ENCODE results near the gene PPFIA2.

Gene PPFIA2

DNA sequence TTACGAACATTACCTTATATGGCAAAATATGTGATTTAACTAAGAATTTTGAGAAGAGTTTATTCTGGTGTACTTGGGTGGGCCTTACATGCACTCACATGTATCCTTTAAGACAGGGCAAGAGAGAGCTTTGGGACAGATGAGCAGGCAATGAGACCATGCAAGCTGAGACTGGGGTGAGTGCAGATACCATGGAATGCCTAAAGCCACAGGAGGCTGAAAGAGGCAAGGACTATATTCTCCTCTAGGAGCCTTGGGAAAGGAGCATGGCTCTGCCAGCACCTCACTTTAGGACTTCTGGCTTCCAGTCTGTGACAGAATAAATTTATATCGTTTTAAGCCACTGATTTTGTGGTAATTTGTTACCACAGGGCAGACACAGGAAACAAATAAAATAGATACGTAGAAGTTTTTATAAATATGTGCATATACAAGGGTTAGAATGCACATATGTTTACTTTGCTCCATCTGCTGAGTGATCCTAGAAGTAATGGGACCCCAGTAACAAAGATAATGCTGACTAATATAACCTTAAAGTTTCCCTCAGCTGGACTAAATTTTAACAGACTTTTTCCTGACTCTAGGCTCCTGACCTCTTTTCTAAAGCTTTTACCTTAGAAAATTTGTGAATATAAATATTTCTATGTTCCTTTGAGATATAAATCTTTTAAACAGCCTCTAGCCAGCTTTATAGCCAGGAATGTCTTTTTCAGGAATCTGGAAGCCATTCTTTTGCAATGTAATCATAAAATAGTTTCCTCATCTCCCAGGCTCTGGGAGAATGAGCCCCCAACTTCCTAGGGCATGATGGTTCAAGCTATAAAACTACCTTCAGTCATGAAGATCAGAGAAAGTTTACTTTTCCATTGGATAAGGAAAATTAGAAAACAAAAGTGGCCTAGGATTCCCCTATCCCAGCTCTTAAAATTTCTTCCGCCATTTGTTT lies 216.8 kb downstream of the PPFIA2 start:
- no peak for DNase-seq

DNA sequence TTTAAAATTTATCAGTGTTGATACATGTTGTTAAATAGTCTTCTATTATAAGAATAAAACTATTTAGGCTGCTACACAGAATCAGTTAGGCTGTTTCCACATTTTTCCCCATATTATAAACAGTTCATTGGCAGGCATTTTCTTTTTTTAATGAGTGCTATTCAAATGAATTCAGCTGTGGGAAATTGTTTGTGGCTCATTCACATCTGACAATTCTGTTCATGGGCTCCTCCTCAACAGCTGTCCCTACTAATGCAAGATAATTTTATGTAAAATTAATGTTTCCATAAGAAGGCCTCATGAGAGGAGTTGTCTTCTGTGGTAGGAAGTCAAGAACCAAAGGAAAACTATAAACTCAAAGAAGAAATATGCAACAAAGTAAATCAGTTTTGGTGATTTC lies 218.0 kb downstream of the PPFIA2 start:
- no peak for DNase-seq

DNA sequence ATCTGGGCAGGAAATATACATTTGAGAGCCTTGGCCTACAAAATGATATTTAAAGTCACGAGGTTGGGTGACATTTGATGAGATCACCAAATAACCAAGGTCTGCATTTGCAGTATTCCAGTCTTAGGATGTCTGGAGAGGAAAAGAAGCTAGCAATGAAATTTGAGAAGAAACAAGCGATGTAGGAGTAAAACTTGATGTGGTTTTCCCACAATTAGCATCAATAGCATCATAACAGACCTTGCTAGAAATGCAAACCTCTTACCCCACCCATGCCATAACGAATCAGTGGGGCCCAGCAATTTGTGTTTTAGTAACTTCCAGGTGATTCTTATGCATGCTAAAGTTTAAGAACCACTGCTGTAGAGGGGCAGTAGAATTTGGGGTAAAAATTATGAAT lies 219.9 kb downstream of the PPFIA2 start:
- no peak for DNase-seq

DNA sequence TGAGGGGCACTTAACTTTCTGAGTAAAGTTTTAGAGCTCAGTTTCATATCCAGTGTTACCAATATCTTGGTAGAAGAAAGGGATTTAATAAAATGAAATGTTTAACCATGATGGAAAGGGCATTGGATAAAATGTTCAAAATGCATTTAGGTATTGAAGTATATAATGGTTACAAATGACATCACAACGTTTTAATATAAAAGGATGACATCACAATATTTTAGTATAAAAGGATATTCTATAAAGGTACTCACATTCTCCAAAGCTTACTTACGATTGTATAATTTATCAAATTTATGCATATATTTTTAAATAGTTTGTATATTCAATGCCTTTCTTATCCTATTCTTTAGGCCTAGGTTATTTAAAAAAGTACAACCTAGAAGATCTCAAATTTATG lies 226.1 kb downstream of the PPFIA2 start:
- DNase-seq = no peak

DNA sequence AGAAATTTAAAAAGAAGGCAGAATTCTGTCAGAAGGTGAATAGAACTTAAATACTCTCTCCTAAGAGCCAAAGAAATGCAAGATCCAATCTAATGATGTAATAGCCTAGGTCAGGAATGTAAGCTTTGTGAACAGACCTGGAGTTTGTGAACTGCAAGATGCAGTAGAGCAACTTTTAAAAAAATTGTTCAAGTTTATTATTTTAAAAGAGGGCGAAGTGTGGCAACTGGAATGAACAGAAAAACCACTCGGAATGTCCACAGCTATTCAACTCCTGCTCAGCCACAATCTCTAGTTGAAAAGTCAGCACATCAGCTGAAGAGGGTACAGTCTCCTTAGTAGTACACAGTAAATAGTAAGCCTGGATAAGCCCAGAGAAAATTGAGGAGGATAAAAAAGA lies 228.8 kb downstream of the PPFIA2 start:
- no peak for DNase-seq

DNA sequence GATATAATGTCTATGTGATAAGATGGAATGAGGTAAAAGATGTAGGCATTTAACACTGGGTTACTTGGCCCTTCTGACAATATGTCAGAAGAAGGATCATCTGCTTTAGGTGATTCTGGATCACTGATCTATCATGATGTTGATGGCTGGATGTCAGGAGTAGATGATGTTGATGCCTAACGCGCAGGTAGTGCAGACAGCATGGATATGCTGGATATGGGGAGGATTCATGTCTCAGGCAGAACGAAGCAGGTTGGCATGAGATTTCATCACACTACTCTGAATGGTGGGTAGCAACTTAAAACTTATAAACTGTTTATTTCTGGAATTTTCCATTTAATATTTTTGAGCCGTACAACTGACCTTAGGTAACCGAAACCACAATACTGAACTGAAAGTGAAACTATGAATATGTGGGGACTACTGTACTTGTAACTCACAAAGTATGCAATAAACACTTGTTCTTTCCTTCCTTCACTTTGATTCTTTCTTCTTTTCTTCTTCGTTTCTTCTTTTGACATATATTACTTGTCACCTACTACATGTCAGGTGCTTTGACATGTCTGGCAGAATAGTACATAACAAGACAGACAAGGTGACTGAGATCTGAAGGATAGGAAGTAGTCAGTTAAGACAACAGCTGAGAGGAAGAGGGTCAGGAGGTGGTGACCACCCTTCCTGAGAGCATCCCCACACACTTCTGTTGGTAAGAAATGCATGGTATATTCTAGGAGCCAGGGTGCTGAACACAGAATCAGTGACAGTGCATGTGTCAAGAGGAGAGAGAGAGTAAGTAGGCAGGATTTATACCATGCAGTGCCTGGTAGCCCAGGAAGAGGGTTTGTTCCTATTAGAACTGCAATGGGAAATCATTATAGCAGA lies 238.8 kb downstream of the PPFIA2 start:
- no peak for DNase-seq

DNA sequence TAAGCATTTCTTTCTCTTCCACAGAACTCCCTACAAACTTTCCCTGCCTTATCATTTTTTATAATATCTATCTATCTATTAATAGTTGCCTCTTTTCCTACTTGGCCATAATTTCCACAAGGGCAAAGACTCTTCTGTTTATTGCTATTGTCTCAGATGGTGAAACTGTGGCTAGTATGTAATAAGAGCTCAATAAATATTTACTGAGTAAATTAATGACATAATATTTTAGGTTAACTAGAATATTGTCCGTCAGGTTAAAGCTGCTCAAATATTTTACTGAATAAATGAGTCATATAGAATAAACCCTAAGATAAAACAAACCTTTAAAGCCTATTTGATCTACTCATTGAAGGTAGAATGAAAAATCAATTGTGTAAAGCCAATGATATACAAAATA lies 240.5 kb downstream of the PPFIA2 start:
- no peak for DNase-seq

DNA sequence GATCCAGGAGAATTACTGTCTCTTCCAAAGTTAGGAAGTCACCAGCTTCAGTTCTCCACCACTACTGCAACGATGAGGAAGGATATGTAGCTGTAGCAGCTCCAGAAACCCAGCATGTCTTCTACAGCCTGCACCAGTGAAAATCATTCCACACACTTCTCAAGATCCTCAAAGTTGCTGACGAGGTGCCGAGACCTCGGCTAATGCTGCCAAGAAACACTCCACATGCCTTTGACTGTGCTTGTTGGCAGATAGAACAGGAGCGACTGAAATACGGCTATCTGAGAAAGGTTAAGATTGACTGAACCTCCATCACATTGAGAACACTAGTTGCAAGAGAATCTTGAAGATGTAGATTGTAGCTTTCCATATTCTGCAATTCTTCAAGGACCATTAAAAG lies 241.9 kb downstream of the PPFIA2 start:
- DNase-seq = no peak

DNA sequence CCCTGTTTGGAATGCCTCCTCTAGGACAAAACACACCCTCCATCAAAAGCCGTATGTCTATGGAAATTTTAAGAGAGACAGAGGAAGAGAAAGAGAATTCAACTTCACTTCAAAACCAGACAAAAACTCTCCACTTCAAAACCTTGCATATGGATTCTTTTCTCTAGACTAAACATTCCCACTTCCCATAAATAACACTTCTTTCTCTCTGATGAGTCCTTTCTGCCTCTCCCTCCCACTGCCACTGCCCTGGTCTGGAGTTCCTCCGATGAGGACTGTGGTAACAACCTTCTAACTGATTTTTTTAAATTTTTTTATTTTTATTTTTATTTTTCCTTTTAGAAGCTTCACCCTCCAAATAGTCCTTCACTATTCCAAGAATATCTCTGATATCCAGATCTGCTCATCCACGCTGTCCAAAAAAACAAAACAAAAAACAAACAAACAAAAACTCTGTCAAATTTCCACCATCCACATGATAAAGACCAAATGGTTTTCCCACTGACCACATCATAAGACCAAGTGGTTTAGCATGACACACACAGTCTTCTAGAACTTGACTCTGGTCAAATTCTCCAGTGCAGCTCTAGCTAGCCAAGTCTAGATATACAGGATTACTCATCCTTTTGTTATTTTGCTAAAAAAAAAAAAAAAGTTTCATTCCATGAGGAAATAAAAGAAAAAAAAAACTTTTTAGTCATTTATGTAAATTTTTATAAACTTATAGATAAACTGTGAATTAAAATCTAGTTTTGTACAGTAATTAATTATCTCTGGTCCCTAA lies 256.0 kb downstream of the PPFIA2 start:
- DNase-seq = no peak

DNA sequence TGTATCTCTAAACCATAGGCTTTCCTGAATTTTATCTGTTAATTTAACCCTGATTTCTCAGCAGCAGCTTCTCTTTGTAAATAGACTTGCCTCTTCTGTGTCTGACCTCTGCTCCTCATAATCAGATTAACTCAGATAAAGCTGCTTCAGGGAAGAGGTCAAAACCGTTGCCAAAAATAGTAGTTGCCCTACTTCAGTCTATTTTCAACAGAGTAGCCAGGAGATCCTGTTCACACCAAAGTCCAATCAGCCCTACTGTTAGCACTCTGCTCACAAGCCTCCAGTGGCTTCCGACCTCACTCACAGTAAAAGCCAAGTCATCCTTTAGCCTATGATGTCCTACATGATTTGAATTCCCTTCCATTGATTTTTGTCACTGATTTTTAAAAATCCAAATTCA lies 258.4 kb downstream of the PPFIA2 start:
- DNase-seq = no peak

DNA sequence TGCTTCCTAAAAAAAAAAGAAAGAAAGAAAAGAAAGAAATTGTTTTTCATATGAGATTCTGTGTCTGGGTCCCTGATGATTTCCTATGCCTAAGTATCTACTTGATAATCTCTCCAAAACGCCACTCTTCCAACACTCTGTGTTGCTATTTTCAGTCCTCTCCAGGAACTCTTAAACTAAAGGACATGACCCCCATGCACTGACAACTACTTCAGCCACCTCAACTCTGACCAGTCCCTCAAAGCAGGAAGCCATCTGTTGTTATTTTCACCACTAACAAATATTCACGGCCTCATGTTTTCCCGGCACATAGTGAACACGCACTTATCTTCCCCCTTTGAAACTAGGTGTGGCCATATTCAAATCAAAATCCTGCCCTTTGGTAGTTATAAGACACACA lies 259.3 kb downstream of the PPFIA2 start:
- DNase-seq = no peak

DNA sequence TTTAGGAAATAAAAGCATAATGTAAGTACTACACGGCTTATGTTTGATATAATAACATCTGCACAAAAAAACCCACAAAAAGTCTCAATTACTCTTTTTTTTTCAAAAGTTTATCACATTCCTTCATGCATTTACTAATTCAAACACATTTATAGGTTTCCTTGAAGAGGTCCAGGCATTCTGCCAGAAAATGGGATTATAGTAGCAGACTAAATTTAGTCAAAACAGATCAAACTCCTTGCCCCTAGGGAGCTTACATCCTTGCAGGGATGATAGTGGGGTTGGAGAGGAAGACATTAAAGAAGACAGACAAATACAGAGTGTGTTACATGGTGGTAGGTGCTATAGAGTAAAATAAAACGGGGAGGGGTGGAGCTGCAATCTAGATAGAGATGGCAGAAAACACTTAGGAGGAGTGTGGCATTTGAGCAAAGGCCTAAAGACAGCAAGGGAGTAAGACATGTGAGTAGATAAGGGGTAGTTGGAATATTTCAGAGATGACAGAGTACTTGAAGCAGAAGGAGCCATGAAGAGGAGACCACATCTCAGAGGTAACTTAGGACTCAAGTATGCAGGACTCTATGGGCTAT lies 266.9 kb downstream of the PPFIA2 start:
- DNase-seq = no peak

DNA sequence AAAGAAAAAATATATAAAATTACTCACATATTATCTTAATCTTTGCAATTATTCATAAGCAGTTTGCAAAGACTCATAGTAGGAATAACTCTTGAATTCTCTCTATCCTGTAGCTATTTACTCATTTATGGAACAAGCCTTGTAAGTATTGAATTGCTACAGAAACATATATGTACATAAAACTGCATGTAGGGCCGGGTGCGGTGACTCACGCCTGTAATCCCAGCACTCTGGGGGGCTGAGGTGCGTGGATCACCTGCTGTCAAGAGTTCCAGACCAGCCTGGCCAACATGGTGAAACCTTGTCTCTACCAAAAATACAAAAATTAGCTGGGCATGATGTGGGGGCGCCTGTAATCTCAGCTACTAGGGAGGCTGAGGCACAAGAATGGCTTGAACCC lies 286.2 kb downstream of the PPFIA2 start:
- DNase-seq = no peak

DNA sequence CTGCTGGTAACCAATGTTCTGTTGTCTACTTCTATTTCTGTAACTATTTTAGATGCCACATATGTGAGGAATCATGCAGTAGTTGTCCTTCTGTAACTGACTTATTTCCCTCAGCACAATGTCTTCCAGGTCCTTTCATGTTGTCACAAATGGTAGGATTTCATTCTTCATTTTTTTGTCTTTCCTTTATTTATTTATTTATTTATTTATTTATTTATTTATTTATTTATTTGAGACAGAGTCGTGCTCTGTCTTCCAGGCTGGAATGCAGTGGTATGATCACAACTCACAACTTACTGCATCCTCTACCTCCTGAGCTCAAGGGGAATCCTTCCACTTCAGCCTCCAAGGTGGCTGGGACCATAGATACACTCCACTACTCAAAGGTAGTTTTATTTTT lies 288.2 kb downstream of the PPFIA2 start:
- no peak for DNase-seq

DNA sequence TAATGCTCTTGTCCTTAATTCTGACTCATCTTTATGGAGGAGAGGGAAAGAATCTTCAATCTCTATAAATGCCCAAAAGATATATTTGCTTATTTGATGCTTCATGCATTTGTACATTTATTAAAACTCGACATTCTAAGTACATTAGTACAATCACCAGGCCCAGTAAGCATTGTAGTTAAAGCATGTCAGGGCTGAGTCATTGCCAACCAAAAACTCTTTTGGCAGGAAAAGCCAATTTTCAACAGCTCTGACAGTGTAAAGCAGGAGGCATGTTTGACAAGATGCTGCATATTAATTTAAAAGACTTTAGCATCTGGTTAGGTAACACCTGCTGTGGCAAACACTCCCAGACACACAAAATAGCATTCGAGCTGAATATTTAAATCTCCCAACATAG lies 290.9 kb downstream of the PPFIA2 start:
- DNase-seq = no peak

DNA sequence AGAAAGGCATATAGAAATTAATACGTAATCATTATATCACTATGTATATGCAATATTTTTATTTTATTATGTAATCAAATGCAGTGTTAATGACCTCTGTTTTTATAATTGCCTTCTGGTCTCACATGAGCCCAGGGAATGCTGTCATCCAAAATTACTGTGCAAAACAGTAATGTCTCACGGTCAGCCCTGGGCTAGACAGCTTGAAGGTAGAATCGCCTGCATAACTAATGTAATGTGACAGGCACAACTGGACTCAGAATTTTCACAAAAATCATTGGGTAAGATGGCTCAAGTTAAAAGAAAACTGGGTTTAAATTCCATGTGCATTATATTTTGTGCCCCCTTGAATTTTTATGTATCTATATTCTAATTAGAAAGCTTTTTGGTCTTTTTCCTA lies 293.3 kb downstream of the PPFIA2 start:
- DNase-seq = no peak

DNA sequence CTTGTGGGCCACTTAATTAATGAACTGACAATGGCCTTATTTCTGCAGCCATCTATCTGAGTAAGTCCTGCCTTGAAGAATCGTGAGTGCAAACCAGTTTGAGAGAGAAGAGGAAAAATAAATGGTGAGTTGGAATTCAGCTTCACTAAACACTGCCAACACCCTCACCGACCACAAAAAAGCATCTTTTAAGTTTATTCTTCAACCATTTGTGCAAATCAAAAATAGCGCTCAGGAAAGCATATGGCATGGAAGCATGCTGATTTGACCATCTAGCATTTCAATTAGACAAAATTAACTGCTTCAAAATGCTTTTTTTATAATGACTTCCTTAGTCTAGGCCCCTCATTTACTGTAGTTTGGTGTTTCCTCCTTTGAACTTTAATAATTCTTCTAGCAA lies 294.0 kb downstream of the PPFIA2 start:
- no peak for DNase-seq

DNA sequence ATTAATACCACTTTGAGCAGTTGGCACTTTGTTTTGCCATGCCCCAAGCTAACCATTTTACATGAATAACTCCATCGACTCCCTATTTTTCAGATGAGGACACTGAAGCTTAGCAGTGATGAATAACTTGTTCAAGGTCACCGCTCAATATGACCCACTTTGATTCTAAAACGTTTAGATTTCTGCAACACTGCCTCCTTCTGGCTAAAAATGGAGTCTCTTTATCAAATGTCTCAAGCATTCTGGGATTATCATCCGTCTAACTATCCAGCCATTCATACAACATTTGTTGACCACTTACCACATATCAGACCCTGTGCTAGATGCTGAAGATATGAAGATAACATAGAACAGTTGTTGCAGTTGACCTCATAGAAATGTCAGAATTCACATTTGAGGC lies 298.0 kb downstream of the PPFIA2 start:
- DNase-seq = no peak

DNA sequence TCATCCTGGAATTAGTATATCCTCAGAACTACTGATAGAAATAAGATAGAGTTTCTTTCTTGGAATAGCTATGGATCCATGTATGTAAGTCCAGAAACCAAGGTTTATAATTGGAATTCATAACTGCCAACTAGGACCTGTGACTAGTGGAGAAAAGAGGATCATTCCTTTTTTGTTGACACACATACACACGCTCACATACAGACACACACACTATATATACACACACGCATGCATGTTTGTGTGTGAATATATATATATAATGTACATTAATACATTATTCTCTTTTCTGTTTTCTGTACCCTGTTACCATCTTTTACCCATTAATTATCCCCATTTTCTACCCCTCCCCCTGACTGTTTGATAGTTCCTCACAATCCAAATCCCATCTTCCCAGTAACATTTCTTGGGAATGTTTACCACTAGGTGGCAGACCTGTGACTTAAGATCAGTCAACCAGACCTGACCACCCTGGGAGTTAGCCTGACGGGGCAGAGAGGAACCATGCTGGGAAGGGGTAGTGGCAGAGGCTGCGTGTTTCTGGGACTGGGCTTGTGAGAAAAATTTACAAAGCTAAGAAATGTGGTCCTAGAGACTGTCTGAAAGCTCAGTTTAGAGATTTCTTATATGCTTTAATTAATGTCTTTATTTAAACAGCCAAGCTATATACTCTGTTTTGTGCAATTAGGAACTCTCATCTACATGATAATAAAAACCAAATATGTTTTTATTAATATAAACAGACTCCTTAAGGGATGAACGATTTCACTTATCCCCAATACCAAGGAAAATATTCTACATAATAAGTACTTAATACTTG lies 308.0 kb downstream of the PPFIA2 start:
- no peak for DNase-seq

DNA sequence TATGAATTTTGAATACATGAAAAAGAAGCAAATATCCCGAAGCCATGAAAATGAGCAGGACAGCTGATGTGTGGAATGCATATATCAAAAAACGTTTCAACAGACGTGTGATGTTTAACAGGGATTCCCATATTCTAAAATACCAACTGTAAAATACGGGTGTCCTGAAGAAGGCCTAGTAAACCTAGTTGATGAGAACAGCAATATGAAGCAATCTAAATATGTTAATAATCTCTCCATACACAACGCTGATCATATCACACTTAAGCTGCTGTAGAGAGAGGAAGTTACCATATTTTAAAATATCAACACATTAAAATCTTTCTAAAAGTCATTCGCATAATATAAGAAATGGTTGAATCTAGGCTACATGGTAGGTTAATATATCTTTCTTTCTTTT lies 317.5 kb downstream of the PPFIA2 start:
- no peak for DNase-seq

DNA sequence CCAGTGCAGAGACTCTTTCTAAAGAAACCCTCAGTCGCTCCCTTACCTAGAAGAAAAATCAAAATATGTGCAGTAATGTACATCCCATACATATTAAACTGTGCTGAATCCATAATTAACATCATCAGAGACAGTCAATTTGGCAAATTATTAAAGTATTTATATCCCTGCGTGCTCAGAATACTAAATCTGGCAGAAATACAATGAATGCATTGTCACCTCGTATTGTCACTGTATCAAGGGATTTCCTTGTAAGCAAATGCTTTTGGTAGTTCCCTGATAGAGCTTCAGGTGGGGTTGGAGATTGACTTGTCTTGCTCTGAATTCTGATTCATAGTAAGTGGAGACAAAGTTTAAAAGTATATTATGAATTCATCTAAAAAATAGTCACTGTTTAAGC lies 319.1 kb downstream of the PPFIA2 start:
- no peak for DNase-seq

DNA sequence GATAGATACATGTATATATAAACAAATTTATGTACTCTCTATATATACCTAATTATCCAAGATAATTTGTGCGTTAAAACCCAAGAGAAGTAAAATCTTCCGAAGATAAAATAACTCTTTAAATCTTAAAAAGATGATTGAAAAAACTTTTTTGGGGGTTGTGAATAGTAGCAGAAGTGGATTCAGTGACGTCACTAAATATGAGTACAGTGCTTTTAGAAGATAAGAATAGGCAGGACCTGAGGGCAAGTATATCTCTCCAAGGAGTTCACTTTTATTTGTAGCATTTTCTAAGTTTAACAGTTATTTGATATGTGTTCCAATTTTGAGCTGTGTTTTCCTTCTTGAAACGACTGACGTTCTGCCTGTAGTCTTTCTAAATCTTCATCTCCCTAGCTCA lies 319.8 kb downstream of the PPFIA2 start:
- no peak for DNase-seq

Measured in CD4-positive, alpha-beta T cell treated with Interleukin-4 for 1 hour (primary cell).